WTC11 (cell line): ENCODE results near the gene RSPH1. TPM values are rescaled to one million over a fixed set of nuclear protein-coding genes. Genes with fewer than 3 reads are reported as not detected.

Experiments used
- ATAC-seq: fragments of 200-7000 bp; cut with Tn5 transposase; 2 replicates; pipeline ENCODE4 v1.10.0; 2021; ENCODE audit warnings: mild to moderate bottlenecking, moderate library complexity
- Bru-seq: library from RNA; stranded (reverse); fragments of 400-500 nt; gene quantifications from one replicate; lab custom pipeline; 2021; lab: Mats Ljungman, UMichigan
- CTCF ChIA-PET: fragments of 300-600 bp; sonication (Branson Sonifier 250); formaldehyde crosslinking; loops from one replicate; lab custom pipeline; 2021; ENCODE audit warnings: antibody characterized with exemption; lab: Charles Lee
- POLR2A ChIA-PET: fragments of 350-600 bp; sonication (Branson Sonifier 250); formaldehyde crosslinking; loops from one replicate; lab custom pipeline; 2021; ENCODE audit warnings: antibody characterized with exemption; lab: Charles Lee
- DNase-seq: peaks from one replicate; pipeline ENCODE4 v3.0.0; 2021; ENCODE audit warnings: low spot score
- H3K27ac Mint-ChIP-seq: 2 replicates; pipeline ENCODE4 v1.8.0; 2021; ENCODE audit warnings: mixed read lengths
- H3K27me3 Mint-ChIP-seq: 2 replicates; pipeline ENCODE4 v1.8.0; 2021; ENCODE audit warnings: low read depth, mild to moderate bottlenecking, moderate library complexity, mixed read lengths
- H3K36me3 Mint-ChIP-seq: 2 replicates; pipeline ENCODE4 v1.8.0; 2021; ENCODE audit warnings: mixed read lengths
- H3K4me1 Mint-ChIP-seq: 2 replicates; pipeline ENCODE4 v1.8.0; 2022; ENCODE audit warnings: mixed read lengths
- H3K4me3 Mint-ChIP-seq: 2 replicates; pipeline ENCODE4 v1.8.0; 2021; ENCODE audit warnings: mild to moderate bottlenecking, moderate library complexity, mixed read lengths
- H3K9me3 Mint-ChIP-seq: 2 replicates; pipeline ENCODE4 v1.8.0; 2021; ENCODE audit warnings: mixed read lengths
- ATF1 ChIP-seq: sonication (generic); formaldehyde crosslinking; IDR thresholded peaks from 2 replicates; pipeline ENCODE4 v1.8.1; 2023; ENCODE audit warnings: mild to moderate bottlenecking, moderate library complexity, missing genetic modification reagents
- CREM ChIP-seq: sonication (generic); formaldehyde crosslinking; IDR thresholded peaks from 2 replicates; pipeline ENCODE4 v1.8.1; 2022; ENCODE audit warnings: mild to moderate bottlenecking, missing genetic modification reagents, moderate library complexity
- FOXJ3 ChIP-seq: sonication (generic); formaldehyde crosslinking; IDR thresholded peaks from 2 replicates; pipeline ENCODE4 v1.9.0; 2021; ENCODE audit warnings: missing genetic modification reagents, mild to moderate bottlenecking, borderline replicate concordance
- FOXK1 ChIP-seq: sonication (generic); formaldehyde crosslinking; IDR thresholded peaks from 2 replicates; pipeline ENCODE4 v1.8.0; 2022; ENCODE audit warnings: mild to moderate bottlenecking, moderate library complexity, missing genetic modification reagents
- FOXP1 ChIP-seq: sonication (generic); formaldehyde crosslinking; IDR thresholded peaks from 2 replicates; pipeline ENCODE4 v1.8.0; 2022; ENCODE audit warnings: missing genetic modification reagents, mild to moderate bottlenecking, moderate library complexity, borderline replicate concordance
- NFYB ChIP-seq: sonication (generic); formaldehyde crosslinking; conservative IDR thresholded peaks from 2 replicates; pipeline ENCODE4 v1.8.0; 2022; ENCODE audit warnings: low read depth, missing genetic modification reagents
- SP1 ChIP-seq: sonication (generic); formaldehyde crosslinking; conservative IDR thresholded peaks from 2 replicates; pipeline ENCODE4 v1.8.1; 2022; ENCODE audit warnings: missing genetic modification reagents
- ZNF232 ChIP-seq: sonication (generic); formaldehyde crosslinking; IDR thresholded peaks from 2 replicates; pipeline ENCODE4 v1.8.0; 2022; ENCODE audit warnings: mild to moderate bottlenecking, missing genetic modification reagents
- ZNF423 ChIP-seq: fragments of 250-450 bp; sonication (Bioruptor Pico); IDR thresholded peaks from 2 replicates; pipeline ENCODE4 v2.1.2; 2022; ENCODE audit warnings: mild to moderate bottlenecking, moderate library complexity
- long read RNA-seq, 3 experiments: library from RNA in 1 of 3; library from capped mRNA in 1 of 3; library from polyadenylated mRNA in 1 of 3; unstranded in 2 of 3; stranded (forward) in 1 of 3; transcript quantifications; one replicate each; pipeline ENCODE4 v2.0.0, GENCODE V29; 2021
- total RNA-seq: library from RNA; stranded (reverse); gene quantifications from 3 replicates; pipeline ENCODE4 v1.2.3, GENCODE V29; 2021
- TF ChIP-seq, protein P1 (sequence below): fragments of 250-450 bp; sonication (Bioruptor Pico); IDR thresholded peaks from 2 replicates; pipeline ENCODE4 v1.8.0; 2021; ENCODE audit warnings: mild to moderate bottlenecking
- TF ChIP-seq, protein P2 (sequence below): sonication (generic); formaldehyde crosslinking; IDR thresholded peaks from 2 replicates; pipeline ENCODE4 v1.8.0; 2022; ENCODE audit warnings: missing genetic modification reagents
- TF ChIP-seq, protein P3 (sequence below): sonication (generic); formaldehyde crosslinking; IDR thresholded peaks from 2 replicates; pipeline ENCODE4 v1.8.0; 2022; ENCODE audit warnings: mild to moderate bottlenecking, missing genetic modification reagents
- TF ChIP-seq, protein P4 (sequence below): sonication (generic); formaldehyde crosslinking; IDR thresholded peaks from 2 replicates; pipeline ENCODE4 v1.8.0; 2022; ENCODE audit warnings: mild to moderate bottlenecking, missing genetic modification reagents
- TF ChIP-seq, protein P5 (sequence below): sonication (generic); formaldehyde crosslinking; IDR thresholded peaks from 2 replicates; pipeline ENCODE4 v1.8.0; 2022; ENCODE audit warnings: mild to moderate bottlenecking, missing genetic modification reagents
- TF ChIP-seq, protein P6 (sequence below): sonication (generic); formaldehyde crosslinking; IDR thresholded peaks from 2 replicates; pipeline ENCODE4 v1.8.1; 2023; ENCODE audit warnings: mild to moderate bottlenecking, missing genetic modification reagents
- TF ChIP-seq, protein P7 (sequence below): fragments of 250-450 bp; sonication (Bioruptor Pico); conservative IDR thresholded peaks from 2 replicates; pipeline ENCODE4 v1.9.0; 2021; ENCODE audit warnings: mild to moderate bottlenecking
- TF ChIP-seq, protein P8 (sequence below): sonication (generic); formaldehyde crosslinking; IDR thresholded peaks from 2 replicates; pipeline ENCODE4 v1.8.0; 2022; ENCODE audit warnings: mild to moderate bottlenecking, missing genetic modification reagents

The RSPH1 gene
- total RNA-seq (0.11 to 0.30 TPM (median 0.16 TPM) in 3 replicates), Bru-seq, nascent RNA (percentile 20 among the genes with signal in this experiment)
- long read RNA-seq, experiment 1, partial matches to known transcripts, result 0 of 1 reads
- long read RNA-seq, experiment 1, other reads (novel, unspliced or antisense), result 1 of 1 reads
- long read RNA-seq, experiment 2, result 0 reads
- long read RNA-seq, experiment 3, partial matches to known transcripts, result 0 of 2 reads
- long read RNA-seq, experiment 3, other reads (novel, unspliced or antisense), result 1 of 2 reads

DNA sequence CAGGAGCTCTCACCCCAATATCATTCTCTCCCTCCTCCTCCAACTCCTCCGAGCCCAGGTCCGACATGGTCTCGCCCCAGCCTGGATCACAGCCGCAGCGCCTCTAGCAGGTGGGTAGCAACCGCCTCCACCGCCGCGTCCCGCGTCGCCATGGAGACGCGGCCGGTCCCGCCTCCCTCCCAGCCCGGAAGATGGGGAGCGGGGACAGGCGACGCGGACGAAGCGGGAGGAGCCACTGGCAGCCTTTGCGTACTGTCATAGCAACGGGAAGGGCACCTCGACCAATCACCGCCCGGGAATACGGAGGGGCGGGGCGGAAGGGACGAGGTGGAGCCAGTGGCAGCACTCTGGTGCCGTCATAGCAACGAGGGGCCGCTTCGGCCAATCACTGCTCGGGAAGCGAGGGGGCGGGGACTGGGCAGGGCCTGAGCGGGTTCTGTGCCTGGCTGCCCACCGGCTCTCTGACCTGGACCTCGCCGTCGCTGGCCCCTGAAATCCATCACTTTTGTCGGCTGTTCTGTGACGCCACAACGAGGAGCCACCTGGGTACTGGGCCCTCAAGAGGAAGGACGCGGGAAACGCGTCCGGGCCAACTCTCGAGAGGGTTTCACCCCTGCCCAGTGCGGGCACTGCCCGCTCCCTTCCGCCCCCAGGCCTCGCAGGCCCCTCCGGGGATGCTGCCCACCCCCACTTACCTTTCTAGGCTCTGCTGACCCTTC lies at the start of gene RSPH1:
Gene RSPH1 (minus strand): TSS at position 105 of the 719 bp plus-strand sequence. CDS start 38 bp downstream, at position 67.
- DNase-seq, result peak; percentile 100
- Mint-ChIP-seq H3K27me3 (peaks cover 28% of the 10 kb centered on the region), H3K36me3 (no peaks in the 10 kb centered on the region), H3K27ac (peak within 1 kb of the TSS; percentile 93), H3K4me3 (peak within 1 kb of the TSS; percentile 87), H3K4me1 (peaks cover 21% of the 10 kb centered on the region), H3K9me3 (no peaks in the 10 kb centered on the region)
- ATAC-seq, result peak; percentile 97
- CTCF ChIA-PET, result interaction anchor here (1.1 kb wide), 1 partner anchor 29 kb away, joined by 6 read pairs; no protein-coding TSS in a partner anchor
- TF ChIP-seq, protein P1, sequence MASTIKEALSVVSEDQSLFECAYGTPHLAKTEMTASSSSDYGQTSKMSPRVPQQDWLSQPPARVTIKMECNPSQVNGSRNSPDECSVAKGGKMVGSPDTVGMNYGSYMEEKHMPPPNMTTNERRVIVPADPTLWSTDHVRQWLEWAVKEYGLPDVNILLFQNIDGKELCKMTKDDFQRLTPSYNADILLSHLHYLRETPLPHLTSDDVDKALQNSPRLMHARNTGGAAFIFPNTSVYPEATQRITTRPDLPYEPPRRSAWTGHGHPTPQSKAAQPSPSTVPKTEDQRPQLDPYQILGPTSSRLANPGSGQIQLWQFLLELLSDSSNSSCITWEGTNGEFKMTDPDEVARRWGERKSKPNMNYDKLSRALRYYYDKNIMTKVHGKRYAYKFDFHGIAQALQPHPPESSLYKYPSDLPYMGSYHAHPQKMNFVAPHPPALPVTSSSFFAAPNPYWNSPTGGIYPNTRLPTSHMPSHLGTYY (CRISPR knock-in tag), result no peak
- TF ChIP-seq, protein P2, sequence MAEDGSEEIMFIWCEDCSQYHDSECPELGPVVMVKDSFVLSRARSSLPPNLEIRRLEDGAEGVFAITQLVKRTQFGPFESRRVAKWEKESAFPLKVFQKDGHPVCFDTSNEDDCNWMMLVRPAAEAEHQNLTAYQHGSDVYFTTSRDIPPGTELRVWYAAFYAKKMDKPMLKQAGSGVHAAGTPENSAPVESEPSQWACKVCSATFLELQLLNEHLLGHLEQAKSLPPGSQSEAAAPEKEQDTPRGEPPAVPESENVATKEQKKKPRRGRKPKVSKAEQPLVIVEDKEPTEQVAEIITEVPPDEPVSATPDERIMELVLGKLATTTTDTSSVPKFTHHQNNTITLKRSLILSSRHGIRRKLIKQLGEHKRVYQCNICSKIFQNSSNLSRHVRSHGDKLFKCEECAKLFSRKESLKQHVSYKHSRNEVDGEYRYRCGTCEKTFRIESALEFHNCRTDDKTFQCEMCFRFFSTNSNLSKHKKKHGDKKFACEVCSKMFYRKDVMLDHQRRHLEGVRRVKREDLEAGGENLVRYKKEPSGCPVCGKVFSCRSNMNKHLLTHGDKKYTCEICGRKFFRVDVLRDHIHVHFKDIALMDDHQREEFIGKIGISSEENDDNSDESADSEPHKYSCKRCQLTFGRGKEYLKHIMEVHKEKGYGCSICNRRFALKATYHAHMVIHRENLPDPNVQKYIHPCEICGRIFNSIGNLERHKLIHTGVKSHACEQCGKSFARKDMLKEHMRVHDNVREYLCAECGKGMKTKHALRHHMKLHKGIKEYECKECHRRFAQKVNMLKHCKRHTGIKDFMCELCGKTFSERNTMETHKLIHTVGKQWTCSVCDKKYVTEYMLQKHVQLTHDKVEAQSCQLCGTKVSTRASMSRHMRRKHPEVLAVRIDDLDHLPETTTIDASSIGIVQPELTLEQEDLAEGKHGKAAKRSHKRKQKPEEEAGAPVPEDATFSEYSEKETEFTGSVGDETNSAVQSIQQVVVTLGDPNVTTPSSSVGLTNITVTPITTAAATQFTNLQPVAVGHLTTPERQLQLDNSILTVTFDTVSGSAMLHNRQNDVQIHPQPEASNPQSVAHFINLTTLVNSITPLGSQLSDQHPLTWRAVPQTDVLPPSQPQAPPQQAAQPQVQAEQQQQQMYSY (CRISPR knock-in tag), result peak; percentile 91
- peak; percentile 81 for TF ChIP-seq SP1 (CRISPR knock-in tag)
- peak; percentile 33; the same call in 1 of the 2 replicates for TF ChIP-seq CREM (CRISPR knock-in tag)
- TF ChIP-seq, protein P3, sequence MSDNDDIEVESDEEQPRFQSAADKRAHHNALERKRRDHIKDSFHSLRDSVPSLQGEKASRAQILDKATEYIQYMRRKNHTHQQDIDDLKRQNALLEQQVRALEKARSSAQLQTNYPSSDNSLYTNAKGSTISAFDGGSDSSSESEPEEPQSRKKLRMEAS, result peak; percentile 57; the same call in 1 of the 2 replicates
- TF ChIP-seq FOXK1 (CRISPR knock-in tag), result peak; percentile 43; the same call in 1 of the 2 replicates
- TF ChIP-seq FOXP1 (CRISPR knock-in tag), result no peak; the same call in 1 of the 2 replicates
- TF ChIP-seq, protein P4, sequence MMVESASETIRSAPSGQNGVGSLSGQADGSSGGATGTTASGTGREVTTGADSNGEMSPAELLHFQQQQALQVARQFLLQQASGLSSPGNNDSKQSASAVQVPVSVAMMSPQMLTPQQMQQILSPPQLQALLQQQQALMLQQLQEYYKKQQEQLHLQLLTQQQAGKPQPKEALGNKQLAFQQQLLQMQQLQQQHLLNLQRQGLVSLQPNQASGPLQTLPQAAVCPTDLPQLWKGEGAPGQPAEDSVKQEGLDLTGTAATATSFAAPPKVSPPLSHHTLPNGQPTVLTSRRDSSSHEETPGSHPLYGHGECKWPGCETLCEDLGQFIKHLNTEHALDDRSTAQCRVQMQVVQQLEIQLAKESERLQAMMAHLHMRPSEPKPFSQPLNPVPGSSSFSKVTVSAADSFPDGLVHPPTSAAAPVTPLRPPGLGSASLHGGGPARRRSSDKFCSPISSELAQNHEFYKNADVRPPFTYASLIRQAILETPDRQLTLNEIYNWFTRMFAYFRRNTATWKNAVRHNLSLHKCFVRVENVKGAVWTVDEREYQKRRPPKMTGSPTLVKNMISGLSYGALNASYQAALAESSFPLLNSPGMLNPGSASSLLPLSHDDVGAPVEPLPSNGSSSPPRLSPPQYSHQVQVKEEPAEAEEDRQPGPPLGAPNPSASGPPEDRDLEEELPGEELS (CRISPR knock-in tag), result 0 out of 2 replicates have a peak, but pooled peaks have one; percentile 14
- TF ChIP-seq, protein P5, sequence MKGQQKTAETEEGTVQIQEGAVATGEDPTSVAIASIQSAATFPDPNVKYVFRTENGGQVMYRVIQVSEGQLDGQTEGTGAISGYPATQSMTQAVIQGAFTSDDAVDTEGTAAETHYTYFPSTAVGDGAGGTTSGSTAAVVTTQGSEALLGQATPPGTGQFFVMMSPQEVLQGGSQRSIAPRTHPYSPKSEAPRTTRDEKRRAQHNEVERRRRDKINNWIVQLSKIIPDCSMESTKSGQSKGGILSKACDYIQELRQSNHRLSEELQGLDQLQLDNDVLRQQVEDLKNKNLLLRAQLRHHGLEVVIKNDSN (CRISPR knock-in tag), result peak; percentile 55; the same call in 1 of the 2 replicates
- TF ChIP-seq NFYB (CRISPR knock-in tag), result peak; percentile 67
- POLR2A ChIA-PET, result interaction anchor here (0.9 kb wide), 1 partner anchor 14 kb away, joined by 3 read pairs; no protein-coding TSS in a partner anchor

DNA sequence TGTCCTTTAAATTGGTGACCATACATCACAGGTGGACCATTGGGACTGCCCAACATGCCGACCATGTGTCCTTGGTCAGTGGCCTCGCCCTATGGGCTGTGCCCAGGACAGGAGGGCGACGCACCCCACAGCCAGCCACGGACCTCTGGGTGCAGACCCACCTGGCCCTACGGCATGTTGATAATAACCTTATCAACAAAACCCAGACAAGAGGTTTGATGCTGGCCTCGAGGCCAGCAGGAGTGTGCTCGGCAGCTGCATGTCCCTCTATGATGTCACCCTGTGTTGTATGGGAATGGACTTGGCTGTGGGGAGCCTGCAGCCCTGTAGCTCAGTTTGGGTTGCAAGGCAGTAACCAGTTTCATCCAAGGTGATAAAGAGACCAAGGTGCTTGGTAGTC lies 49.7 kb upstream of the RSPH1 start:
- ChIA-PET CTCF (no interaction called here), POLR2A (interaction anchor here (0.6 kb wide), 1 partner anchor 107 kb away, joined by 3 read pairs; no protein-coding TSS in a partner anchor)
- no peaks in the 10 kb centered on the region for H3K27me3 Mint-ChIP-seq
- H3K27ac Mint-ChIP-seq, result no peak overlapping the region
- H3K4me1 Mint-ChIP-seq, result peaks cover 20% of the 10 kb centered on the region
- H3K4me3 Mint-ChIP-seq, result no peak overlapping the region
- no peaks in the 10 kb centered on the region for H3K9me3 Mint-ChIP-seq
- ATAC-seq (no peak), DNase-seq (no peak)
- peaks cover 39% of the 10 kb centered on the region for H3K36me3 Mint-ChIP-seq
- TF ChIP-seq, protein P6, sequence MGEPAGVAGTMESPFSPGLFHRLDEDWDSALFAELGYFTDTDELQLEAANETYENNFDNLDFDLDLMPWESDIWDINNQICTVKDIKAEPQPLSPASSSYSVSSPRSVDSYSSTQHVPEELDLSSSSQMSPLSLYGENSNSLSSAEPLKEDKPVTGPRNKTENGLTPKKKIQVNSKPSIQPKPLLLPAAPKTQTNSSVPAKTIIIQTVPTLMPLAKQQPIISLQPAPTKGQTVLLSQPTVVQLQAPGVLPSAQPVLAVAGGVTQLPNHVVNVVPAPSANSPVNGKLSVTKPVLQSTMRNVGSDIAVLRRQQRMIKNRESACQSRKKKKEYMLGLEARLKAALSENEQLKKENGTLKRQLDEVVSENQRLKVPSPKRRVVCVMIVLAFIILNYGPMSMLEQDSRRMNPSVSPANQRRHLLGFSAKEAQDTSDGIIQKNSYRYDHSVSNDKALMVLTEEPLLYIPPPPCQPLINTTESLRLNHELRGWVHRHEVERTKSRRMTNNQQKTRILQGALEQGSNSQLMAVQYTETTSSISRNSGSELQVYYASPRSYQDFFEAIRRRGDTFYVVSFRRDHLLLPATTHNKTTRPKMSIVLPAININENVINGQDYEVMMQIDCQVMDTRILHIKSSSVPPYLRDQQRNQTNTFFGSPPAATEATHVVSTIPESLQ (CRISPR knock-in tag), result no peak
- TF ChIP-seq, protein P7, sequence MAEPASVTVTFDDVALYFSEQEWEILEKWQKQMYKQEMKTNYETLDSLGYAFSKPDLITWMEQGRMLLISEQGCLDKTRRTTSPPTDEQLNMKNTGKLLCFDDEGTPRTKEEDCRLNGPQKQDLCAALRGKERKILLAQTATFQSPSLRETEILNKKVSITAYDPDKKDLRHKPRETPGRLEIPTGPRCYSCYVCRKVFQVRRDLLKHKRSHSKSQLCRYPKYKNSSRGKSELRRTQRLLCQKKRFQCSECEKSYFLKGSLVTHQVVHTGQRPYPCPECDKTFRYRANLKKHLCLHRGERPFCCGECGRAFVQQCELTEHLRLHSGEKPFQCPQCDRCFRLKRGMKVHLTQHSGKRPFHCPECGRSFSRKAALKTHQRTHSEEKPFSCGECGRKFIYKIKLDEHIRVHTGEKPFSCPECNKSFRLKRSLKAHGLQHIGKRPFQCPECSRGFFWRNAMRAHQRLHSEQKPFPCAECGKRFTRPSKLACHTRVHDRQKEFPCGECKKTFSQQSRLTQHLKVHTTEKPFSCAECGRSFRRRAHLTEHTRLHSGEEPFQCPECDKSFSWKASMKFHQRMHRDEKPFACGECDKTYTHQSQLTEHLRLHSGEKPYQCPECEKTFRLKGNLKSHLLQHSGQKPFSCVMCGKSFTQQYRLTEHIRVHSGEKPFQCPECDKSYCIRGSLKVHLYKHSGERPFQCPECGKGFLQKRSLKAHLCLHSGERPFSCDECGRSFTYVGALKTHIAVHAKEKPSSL (CRISPR knock-in tag), result no peak
- TF ChIP-seq ZNF423 (CRISPR knock-in tag), result no peak
- no peak for TF ChIP-seq FOXJ3 (CRISPR knock-in tag)
- no peak for TF ChIP-seq ZNF232 (CRISPR knock-in tag)
- TF ChIP-seq, protein P5 (CRISPR knock-in tag), result no peak
- TF ChIP-seq, protein P8, sequence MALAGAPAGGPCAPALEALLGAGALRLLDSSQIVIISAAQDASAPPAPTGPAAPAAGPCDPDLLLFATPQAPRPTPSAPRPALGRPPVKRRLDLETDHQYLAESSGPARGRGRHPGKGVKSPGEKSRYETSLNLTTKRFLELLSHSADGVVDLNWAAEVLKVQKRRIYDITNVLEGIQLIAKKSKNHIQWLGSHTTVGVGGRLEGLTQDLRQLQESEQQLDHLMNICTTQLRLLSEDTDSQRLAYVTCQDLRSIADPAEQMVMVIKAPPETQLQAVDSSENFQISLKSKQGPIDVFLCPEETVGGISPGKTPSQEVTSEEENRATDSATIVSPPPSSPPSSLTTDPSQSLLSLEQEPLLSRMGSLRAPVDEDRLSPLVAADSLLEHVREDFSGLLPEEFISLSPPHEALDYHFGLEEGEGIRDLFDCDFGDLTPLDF (CRISPR knock-in tag), result no peak
- TF ChIP-seq ATF1 (CRISPR knock-in tag), result no peak
